CD14-positive monocyte (primary cell): ENCODE measurements around the gene NMT1. TPM values are rescaled to one million over a fixed set of nuclear protein-coding genes. Genes with fewer than 3 reads are reported as not detected.
A peak's percentile ranks its signal among the peaks of the same experiment; 100 is the strongest.

Experiments
- DNase-seq, 3 donors: peaks; one replicate each; pipeline ENCODE4 v3.0.0-alpha.2; 2011 to 2022
- H2AFZ ChIP-seq: 2 replicates; pipeline ENCODE4 v1.6.0; 2012; ENCODE audit warnings: mild to moderate bottlenecking, low read depth, low read length, inconsistent platforms; ENCODE audit not compliant: insufficient read depth, poor library complexity, severe bottlenecking
- H3K27ac ChIP-seq, 2 donors: 1 replicate in 1 of 2; 2 replicates in 1 of 2; pipeline ENCODE4 v1.5.1; 2012 to 2013; ENCODE audit warnings: low read length in 2 of 2, control low read depth in 1 of 2, inconsistent platforms in 1 of 2, low read depth in 1 of 2, mild to moderate bottlenecking in 1 of 2
- H3K27me3 ChIP-seq, 2 donors: one replicate each; pipeline versions ENCODE4 v1.6.0 to v1.6.1; 2011 to 2013; ENCODE audit warnings: low read length in 2 of 2; ENCODE audit not compliant: control insufficient read depth in 2 of 2, insufficient read depth in 2 of 2
- H3K36me3 ChIP-seq, 2 donors: replicated peaks in 1 of 2; 1 replicate in 1 of 2; 2 replicates in 1 of 2; pipeline versions ENCODE4 v1.5.1 to v1.6.1; 2012 to 2013; ENCODE audit warnings: low read length in 2 of 2, control low read depth in 1 of 2, inconsistent platforms in 1 of 2, mild to moderate bottlenecking in 1 of 2; ENCODE audit not compliant: insufficient read depth in 2 of 2, control insufficient read depth in 1 of 2
- H3K4me1 ChIP-seq, 2 donors: 1 replicate in 1 of 2; 2 replicates in 1 of 2; pipeline versions ENCODE4 v1.5.1 to v1.6.1; 2012 to 2013; ENCODE audit warnings: low read length in 2 of 2, control low read depth in 1 of 2, inconsistent platforms in 1 of 2, mild to moderate bottlenecking in 1 of 2, moderate library complexity in 1 of 2; ENCODE audit not compliant: insufficient read depth in 2 of 2, control insufficient read depth in 1 of 2
- H3K4me2 ChIP-seq: replicated peaks from 2 replicates; pipeline ENCODE3; 2012; ENCODE audit warnings: low read length, moderate library complexity, mild to moderate bottlenecking; ENCODE audit not compliant: poor library complexity, severe bottlenecking; ENCODE audit errors: extremely low read depth
- H3K4me3 ChIP-seq, 3 experiments: fragments of 200-600 bp in 1 of 3; sonication (generic) in 1 of 3; replicated peaks in 1 of 3; 1 replicate in 2 of 3; 2 replicates in 1 of 3; pipeline ENCODE4 v1.5.1; 2011 to 2013; ENCODE audit warnings: low read length in 3 of 3, mild to moderate bottlenecking in 3 of 3, control low read depth in 2 of 3, low read depth in 2 of 3, inconsistent platforms in 1 of 3, moderate library complexity in 1 of 3
- H3K79me2 ChIP-seq: 2 replicates; pipeline ENCODE4 v1.6.0; 2012; ENCODE audit warnings: mild to moderate bottlenecking, control low read depth, inconsistent platforms, low read length, moderate library complexity; ENCODE audit not compliant: insufficient read depth
- H3K9ac ChIP-seq: 2 replicates; pipeline ENCODE4 v1.6.0; 2017; ENCODE audit warnings: low read length, mild to moderate bottlenecking; ENCODE audit not compliant: insufficient read depth, poor library complexity, severe bottlenecking
- H3K9me3 ChIP-seq, 2 donors: replicated peaks in 1 of 2; 1 replicate in 1 of 2; 2 replicates in 1 of 2; pipeline versions ENCODE4 v1.5.1 to v1.6.1; 2012 to 2013; ENCODE audit warnings: low read length in 2 of 2, control low read depth in 1 of 2; ENCODE audit not compliant: control insufficient read depth in 1 of 2, insufficient read depth in 1 of 2
- H4K20me1 ChIP-seq: 2 replicates; pipeline ENCODE4 v1.6.0; 2012; ENCODE audit warnings: mild to moderate bottlenecking, low read length, control low read depth, moderate library complexity; ENCODE audit not compliant: insufficient read depth
- H3K27ac Mint-ChIP-seq, 7 donors: one replicate each; pipeline ENCODE4 v1.8.0; 2020; ENCODE audit warnings: mild to moderate bottlenecking in 7 of 7, mixed read lengths in 7 of 7, moderate library complexity in 6 of 7, inconsistent platforms in 2 of 7
- H3K27me3 Mint-ChIP-seq, 3 donors: one replicate each; pipeline ENCODE4 v1.8.0; 2021 to 2022; ENCODE audit warnings: low read depth in 3 of 3, mild to moderate bottlenecking in 3 of 3, mixed read lengths in 3 of 3, moderate library complexity in 3 of 3, inconsistent platforms in 1 of 3
- H3K36me3 Mint-ChIP-seq, 2 donors: one replicate each; pipeline ENCODE4 v1.8.0; 2020; ENCODE audit warnings: mixed read lengths in 2 of 2, inconsistent platforms in 1 of 2, mild to moderate bottlenecking in 1 of 2
- H3K4me1 Mint-ChIP-seq: one replicate; pipeline ENCODE4 v1.8.0; 2020; ENCODE audit warnings: mild to moderate bottlenecking, mixed read lengths
- H3K4me3 Mint-ChIP-seq, 2 donors: one replicate each; pipeline ENCODE4 v1.8.0; 2020; ENCODE audit warnings: mild to moderate bottlenecking in 2 of 2, mixed read lengths in 2 of 2, moderate library complexity in 1 of 2
- H3K9me3 Mint-ChIP-seq, 7 donors: one replicate each; pipeline ENCODE4 v1.8.0; 2020 to 2022; ENCODE audit warnings: mixed read lengths in 7 of 7, mild to moderate bottlenecking in 6 of 7, moderate library complexity in 6 of 7, inconsistent platforms in 2 of 7
- WGBS: methylation state at CpG from one replicate; pipeline ENCODE4 v1.1.5; 2013; ENCODE audit warnings: missing lambda C conversion rate; ENCODE audit not compliant: insufficient coverage; 5-methylcytosine and 5-hydroxymethylcytosine counted together
- intact Hi-C, 2 donors: fragments of 100-400 bp; cut with micrococcal nuclease; formaldehyde crosslinking; loops; one replicate each; pipeline versions ENCODE4 v1.15.0 to v1.15.1; 2023
- polyA plus RNA-seq, 3 donors: library from polyadenylated mRNA; depleted of rRNA in 1 of 3; unstranded in 2 of 3; stranded (reverse) in 1 of 3; fragments of 300-500 nt in 2 of 3; fragments of >200 nt in 1 of 3; fragmentation: Illumina TruSeq in 2 of 3; gene quantifications; 1 replicate in 2 of 3; 2 replicates in 1 of 3; pipeline ENCODE4 v1.2.3, GENCODE V29; 2012 to 2021
- TF ChIP-seq, protein P1 (sequence below): fragments of 200-600 bp; IDR thresholded peaks from one replicate; pipeline ENCODE4 v1.8.0; 2022; ENCODE audit warnings: antibody characterized with exemption, mild to moderate bottlenecking

The NMT1 gene
- polyA plus RNA-seq, 3 donors: 27.2 to 50.2 (median 45.1) TPM

DNA sequence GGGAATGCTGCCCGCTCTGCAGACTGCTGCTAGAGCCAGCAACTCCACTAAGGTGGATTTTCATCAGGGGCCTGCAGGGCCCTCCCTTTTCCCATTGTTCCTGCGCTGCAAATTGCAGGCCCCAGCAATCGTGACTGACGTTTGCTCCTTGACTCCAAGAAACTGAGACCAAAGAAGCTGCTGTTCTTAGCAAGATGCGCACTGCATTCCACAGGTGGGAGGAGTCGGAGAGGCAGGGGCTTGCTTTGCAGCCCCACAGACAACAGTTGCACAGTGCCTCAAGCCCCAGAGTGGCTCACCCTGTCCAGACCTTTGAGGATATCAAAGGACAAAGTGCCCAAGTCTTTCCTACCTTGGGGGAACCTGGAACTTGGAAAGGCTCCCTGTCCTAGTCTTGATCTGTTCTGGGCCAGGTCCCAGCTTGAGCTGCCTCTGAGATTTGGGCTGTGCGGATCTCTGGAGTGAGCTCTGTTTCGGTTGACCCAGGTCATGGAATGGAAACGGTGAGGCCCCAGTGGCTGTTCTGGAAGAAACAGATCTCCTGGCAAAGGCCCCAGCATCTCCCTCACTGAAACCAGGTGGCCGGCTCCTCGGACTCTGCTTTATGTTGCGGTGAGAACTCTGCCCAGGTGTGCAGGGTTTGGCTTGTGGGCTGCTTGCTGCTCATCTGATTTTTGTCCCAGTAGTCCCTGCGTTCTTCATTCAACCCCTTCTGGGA is 46.3 kb downstream of the NMT1 start:
- Histone ChIP-seq H3K27ac (no peak overlapping the region), H3K4me3 (no peak overlapping the region), H3K36me3 (peaks cover 64 to 69% of the 10 kb centered on the region in 2 donors), H2AFZ (no peak overlapping the region), H3K4me1 (no peaks in the 10 kb centered on the region), H4K20me1 (peaks cover 50% of the 10 kb centered on the region), H3K4me2 (no peak overlapping the region), H3K9me3 (no peaks in the 10 kb centered on the region), H3K79me2 (no peaks in the 10 kb centered on the region), H3K9ac (no peak overlapping the region), H3K27me3 (no peaks in the 10 kb centered on the region)
- Mint-ChIP-seq H3K4me1 (no peaks in the 10 kb centered on the region), H3K27me3 (peaks cover 0 to 3% (median 1%) of the 10 kb centered on the region in 3 donors), H3K4me3 (no peak overlapping the region), H3K27ac (peak overlapping the region in 1 of 7 donors; percentile 11), H3K36me3 (peaks cover 62 to 67% of the 10 kb centered on the region in 2 donors), H3K9me3 (no peaks in the 10 kb centered on the region)
- TF ChIP-seq, protein P1, sequence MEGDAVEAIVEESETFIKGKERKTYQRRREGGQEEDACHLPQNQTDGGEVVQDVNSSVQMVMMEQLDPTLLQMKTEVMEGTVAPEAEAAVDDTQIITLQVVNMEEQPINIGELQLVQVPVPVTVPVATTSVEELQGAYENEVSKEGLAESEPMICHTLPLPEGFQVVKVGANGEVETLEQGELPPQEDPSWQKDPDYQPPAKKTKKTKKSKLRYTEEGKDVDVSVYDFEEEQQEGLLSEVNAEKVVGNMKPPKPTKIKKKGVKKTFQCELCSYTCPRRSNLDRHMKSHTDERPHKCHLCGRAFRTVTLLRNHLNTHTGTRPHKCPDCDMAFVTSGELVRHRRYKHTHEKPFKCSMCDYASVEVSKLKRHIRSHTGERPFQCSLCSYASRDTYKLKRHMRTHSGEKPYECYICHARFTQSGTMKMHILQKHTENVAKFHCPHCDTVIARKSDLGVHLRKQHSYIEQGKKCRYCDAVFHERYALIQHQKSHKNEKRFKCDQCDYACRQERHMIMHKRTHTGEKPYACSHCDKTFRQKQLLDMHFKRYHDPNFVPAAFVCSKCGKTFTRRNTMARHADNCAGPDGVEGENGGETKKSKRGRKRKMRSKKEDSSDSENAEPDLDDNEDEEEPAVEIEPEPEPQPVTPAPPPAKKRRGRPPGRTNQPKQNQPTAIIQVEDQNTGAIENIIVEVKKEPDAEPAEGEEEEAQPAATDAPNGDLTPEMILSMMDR: no peak
- intact Hi-C loops: no loop called here
- WGBS: 96% methylated on average over 12 of the region's 13 CpGs
- DNase-seq: no peak

DNA sequence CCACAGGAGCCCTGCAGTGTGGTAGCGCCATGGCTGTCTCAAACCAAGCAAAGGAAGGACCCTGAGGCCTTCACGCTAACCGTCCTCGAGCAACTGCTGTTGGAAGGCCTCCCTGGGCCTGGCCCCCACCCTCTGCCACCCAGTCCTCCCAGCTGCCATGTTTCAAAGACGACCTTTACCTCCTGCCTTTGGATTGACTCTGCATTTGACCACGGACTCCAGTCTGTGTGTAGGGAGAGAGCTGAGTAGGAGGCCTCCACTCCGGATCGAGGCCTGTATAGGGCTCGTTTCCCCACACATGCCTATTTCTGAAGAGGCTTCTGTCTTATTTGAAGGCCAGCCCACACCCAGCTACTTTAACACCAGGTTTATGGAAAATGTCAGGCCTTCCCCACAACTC is 46.9 kb downstream of the NMT1 start:
- H3K4me3 Mint-ChIP-seq: no peak overlapping the region
- Histone ChIP-seq H2AFZ (no peak overlapping the region), H3K79me2 (no peaks in the 10 kb centered on the region), H3K4me3 (no peak overlapping the region), H3K27me3 (no peaks in the 10 kb centered on the region), H3K9me3 (no peaks in the 10 kb centered on the region), H3K4me1 (no peaks in the 10 kb centered on the region), H4K20me1 (peaks cover 50% of the 10 kb centered on the region), H3K27ac (no peak overlapping the region), H3K4me2 (no peak overlapping the region), H3K36me3 (peaks cover 58 to 63% of the 10 kb centered on the region in 2 donors), H3K9ac (no peak overlapping the region)
- WGBS: 86% methylated on average over 1 of the region's 9 CpGs
- peaks cover 56 to 61% of the 10 kb centered on the region in 2 donors for H3K36me3 Mint-ChIP-seq
- TF ChIP-seq, protein P1: no peak
- H3K27ac Mint-ChIP-seq: peak overlapping the region in 4 of 7 donors; percentile 11 to 35 (median 28)
- H3K9me3 Mint-ChIP-seq: no peaks in the 10 kb centered on the region
- no peaks in the 10 kb centered on the region for H3K4me1 Mint-ChIP-seq
- peaks cover 0 to 3% (median 1%) of the 10 kb centered on the region in 3 donors for H3K27me3 Mint-ChIP-seq
- intact Hi-C loops: no loop called here
- no peak for DNase-seq
